Subcutaneous abdominal adipose tissue (tissue), 5 donors: ENCODE data around the gene NXN.
"Not testable (repeated sequence)": the region's sequence is repeated elsewhere in the genome, so short reads cannot be mapped to it uniquely, and the experiment has no call there.

ENCODE experiments used
- H3K27ac ChIP-seq: one replicate; pipeline ENCODE4 v1.7.0; 2013; ENCODE audit warnings: low read depth, mild to moderate bottlenecking, inconsistent platforms, low read length, moderate library complexity
- H3K27me3 ChIP-seq, 5 donors: one replicate each; pipeline ENCODE4 v1.7.0; 2013; ENCODE audit warnings: low read length in 5 of 5, inconsistent platforms in 1 of 5; ENCODE audit not compliant: control insufficient read depth in 5 of 5, insufficient read depth in 4 of 5
- H3K36me3 ChIP-seq, 5 donors: one replicate each; pipeline ENCODE4 v1.7.0; 2013; ENCODE audit warnings: low read length in 5 of 5; ENCODE audit not compliant: control insufficient read depth in 5 of 5, insufficient read depth in 5 of 5
- H3K4me1 ChIP-seq, 5 donors: one replicate each; pipeline ENCODE4 v1.7.0; 2013; ENCODE audit warnings: low read length in 5 of 5, mild to moderate bottlenecking in 3 of 5, moderate library complexity in 1 of 5; ENCODE audit not compliant: control insufficient read depth in 5 of 5, insufficient read depth in 5 of 5
- H3K4me3 ChIP-seq, 5 donors: one replicate each; pipeline ENCODE4 v1.7.0; 2013; ENCODE audit warnings: low read length in 5 of 5, low read depth in 1 of 5
- H3K9ac ChIP-seq, 5 donors: one replicate each; pipeline ENCODE4 v1.7.0; 2013; ENCODE audit warnings: low read length in 5 of 5, mild to moderate bottlenecking in 4 of 5, moderate library complexity in 3 of 5
- H3K9me3 ChIP-seq, 5 donors: one replicate each; pipeline ENCODE4 v1.7.0; 2013; ENCODE audit warnings: low read length in 5 of 5; ENCODE audit not compliant: control insufficient read depth in 5 of 5
- donor health status: healthy.
- donor health status: healthy.
- donor health status: healthy.
- donor health status: healthy.
- donor health status: healthy.

The NXN gene

DNA sequence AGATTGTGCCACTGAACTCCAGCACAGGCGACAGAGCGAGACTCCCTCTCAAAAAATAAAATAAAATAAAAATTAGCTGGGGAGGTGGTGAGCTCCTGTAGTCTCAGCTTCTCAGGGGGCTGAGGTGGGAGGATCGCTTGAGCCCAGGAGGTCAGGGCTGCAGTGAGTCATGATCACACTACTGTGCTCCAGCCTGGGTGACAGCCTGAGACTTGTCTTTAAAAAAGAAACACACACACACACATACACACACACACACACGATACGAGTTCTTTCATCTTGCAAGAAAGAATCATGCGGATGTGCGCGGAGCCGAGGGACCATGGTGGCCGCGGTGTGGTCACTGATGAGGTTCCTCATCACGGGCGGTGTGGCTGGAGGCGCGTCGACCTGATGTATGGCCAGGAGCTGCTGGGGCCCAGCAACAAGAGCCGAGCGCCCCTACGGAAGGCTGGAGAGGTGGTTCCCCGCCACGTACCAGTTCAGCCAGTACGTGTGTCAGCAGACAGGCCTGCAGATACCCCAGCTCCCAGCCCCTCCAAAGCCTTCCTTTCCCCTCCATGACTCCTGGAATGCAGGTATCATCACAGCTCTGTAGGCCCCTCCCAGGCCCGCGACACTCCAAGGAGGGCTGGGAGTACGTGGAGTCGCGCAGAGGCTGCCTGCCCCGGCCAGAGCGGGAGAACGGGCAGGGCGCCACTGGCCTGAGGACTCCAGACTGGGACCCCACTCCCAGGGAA, 20.7 kb downstream of the NXN start:
- Histone ChIP-seq H3K27ac (no peak overlapping the region), H3K4me1 (peaks cover 0 to 5% (median 0%) of the 10 kb centered on the region in 5 donors), H3K4me3 (no peak overlapping the region), H3K27me3 (no peaks in the 10 kb centered on the region), H3K9ac (no peak overlapping the region), H3K9me3 (no peaks in the 10 kb centered on the region), H3K36me3 (no peaks in the 10 kb centered on the region)

DNA sequence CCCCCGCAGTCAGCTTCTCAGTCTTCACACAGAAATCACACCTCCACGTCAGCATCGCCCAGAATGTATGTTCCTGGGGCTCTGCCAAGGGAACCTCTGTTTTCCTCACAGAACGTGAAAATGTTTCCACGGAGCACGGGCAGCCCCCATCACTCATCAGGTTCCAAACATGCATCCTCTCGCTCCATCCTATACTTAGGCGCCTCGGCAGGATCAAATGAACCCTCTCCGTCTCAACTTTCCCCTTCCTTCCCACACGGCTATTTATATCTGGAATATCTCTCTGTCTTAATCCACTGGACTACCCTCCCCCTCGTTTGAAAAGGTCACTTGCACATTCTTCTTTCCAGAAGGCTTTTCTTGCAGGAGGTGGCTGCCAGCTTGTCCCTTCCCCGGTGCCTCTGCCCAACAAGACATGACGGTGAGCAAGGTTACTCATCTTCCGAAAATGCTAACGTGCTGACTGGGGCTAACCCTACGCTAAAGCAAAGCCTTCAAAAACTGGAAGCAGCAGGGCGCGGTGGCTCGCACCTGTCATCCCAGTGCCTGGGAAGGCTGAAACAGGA, 21.6 kb downstream of the NXN start:
- Histone ChIP-seq H3K27me3 (no peaks in the 10 kb centered on the region), H3K4me1 (peaks cover 0 to 5% (median 0%) of the 10 kb centered on the region in 5 donors), H3K4me3 (no peak overlapping the region), H3K9ac (no peak overlapping the region), H3K27ac (no peak overlapping the region), H3K36me3 (no peaks in the 10 kb centered on the region), H3K9me3 (no peaks in the 10 kb centered on the region)

DNA sequence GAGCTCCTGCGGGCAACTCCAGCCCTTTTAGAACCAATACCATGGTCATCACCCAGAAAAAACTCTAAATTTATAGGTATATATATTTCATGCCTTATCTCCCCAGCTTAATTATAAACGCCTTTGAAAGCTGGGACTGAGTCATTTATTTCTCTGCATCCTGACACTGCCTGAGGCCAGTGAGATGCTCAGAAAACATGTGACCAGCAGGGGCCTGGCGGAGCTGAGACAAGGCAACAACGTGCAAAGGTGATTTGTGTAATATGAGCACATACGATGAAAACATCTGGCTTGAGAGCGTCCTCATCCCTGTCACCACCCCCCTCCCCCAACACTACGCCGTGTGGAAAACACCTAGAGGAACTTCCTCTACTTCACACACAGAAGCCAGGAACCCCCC, 22.7 kb downstream of the NXN start:
- Histone ChIP-seq H3K27ac (no peak overlapping the region), H3K4me3 (no peak overlapping the region), H3K36me3 (no peaks in the 10 kb centered on the region), H3K27me3 (peaks cover 0 to 1% (median 0%) of the 10 kb centered on the region in 5 donors), H3K4me1 (peaks cover 0 to 6% (median under 1%) of the 10 kb centered on the region in 5 donors), H3K9me3 (no peaks in the 10 kb centered on the region), H3K9ac (no peak overlapping the region)

GRCh38 chr17:954431-955164, 25.0 kb downstream of the NXN start:
- no peak overlapping the region for H3K27ac ChIP-seq
- no peak overlapping the region for H3K4me3 ChIP-seq
- no peak overlapping the region for H3K9ac ChIP-seq
- peaks cover 0 to 5% (median 0%) of the 10 kb centered on the region in 5 donors for H3K27me3 ChIP-seq
- H3K9me3 ChIP-seq, result no peaks in the 10 kb centered on the region
- H3K4me1 ChIP-seq, result peaks cover 0 to 11% (median 4%) of the 10 kb centered on the region in 5 donors
- no peaks in the 10 kb centered on the region for H3K36me3 ChIP-seq

DNA sequence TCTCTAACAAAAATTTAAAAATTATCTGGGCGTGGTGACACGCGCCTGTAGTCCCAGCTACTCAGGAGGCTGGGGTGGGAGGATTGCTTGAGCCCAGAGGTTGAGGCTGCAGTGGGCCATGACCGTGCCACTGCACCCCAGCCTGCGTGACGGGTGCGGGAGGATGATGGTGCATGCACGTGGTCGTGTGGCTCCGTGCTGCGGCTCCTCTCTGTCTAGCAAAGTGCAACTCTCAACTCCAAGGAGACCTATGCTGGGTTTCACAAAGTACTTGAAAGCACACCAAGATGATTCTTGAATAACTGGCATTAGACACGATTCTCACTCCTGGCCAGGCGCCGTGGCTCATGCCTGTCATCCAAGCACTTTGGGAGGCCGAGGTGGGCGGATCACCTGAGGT, 25.8 kb downstream of the NXN start:
- H3K27ac ChIP-seq, result no peak overlapping the region
- no peaks in the 10 kb centered on the region for H3K36me3 ChIP-seq
- peaks cover 0 to 11% (median 4%) of the 10 kb centered on the region in 5 donors for H3K4me1 ChIP-seq
- no peak overlapping the region for H3K9ac ChIP-seq
- no peak overlapping the region for H3K4me3 ChIP-seq
- peaks cover 0 to 5% (median 0%) of the 10 kb centered on the region in 5 donors for H3K27me3 ChIP-seq
- H3K9me3 ChIP-seq, result no peaks in the 10 kb centered on the region

DNA sequence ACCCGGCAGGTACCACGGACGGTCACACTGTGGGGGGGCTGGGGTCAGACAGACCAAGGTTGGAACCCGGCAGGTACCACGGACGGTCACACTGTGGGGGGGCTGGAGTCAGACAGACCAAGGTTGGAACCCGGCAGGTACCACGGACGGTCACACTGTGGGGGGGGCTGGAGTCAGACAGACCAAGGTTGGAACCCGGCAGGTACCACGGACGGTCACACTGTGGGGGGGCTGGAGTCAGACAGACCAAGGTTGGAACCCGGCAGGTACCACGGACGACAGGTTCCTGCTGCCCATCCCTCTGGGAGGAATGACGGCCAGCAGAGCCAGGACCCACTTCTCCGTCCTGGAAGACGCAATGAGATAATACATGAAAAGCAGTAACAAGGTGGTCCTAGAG, 27.0 kb downstream of the NXN start:
- not testable (repeated sequence) for H3K27me3 ChIP-seq, H3K9ac ChIP-seq, H3K36me3 ChIP-seq, H3K4me3 ChIP-seq, H3K27ac ChIP-seq, H3K9me3 ChIP-seq
- peaks cover 0 to 11% (median 4%) of the 10 kb centered on the region in 5 donors for H3K4me1 ChIP-seq

DNA sequence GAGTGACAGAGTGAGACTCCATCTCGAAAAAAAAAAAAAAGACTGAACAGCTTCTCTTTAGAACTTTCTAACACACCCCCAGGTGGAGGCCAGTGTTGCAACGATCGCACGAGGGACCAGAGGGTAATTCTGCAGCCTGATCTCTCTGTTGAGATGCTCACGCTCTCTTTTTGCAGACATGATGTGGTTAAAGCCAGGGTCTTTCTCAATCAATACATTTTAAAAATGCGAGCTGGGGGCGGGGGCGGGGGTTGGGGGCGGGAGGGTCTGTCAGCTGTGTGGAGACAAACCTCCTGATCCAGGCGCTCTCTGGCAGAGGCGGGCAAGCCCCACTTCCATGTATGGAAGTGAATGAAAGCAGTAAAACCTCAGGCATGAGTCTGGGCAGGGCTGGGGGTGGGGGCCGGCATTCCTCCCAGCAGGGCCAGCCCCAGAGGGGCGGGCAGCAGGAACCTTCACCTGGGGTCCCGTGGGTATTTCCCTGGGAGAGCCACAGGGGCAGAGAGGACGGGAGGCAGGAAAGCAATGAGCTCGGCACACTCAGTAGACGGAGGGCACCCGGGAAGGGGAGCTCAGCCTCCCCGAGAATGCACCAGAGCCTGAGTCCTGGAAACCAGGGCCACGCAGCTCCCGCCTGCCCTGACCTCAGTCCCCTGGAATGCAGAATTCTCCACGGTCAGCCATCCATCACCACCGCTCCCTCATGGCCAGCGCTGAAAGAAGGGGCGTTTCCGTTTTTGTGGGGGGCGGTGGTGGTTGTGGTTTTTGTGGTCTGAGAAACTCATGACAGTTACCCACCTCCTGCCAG, 28.0 kb downstream of the NXN start:
- Histone ChIP-seq H3K4me1 (peaks cover 0 to 11% (median 4%) of the 10 kb centered on the region in 5 donors), H3K36me3 (peaks cover 0 to 3% (median 0%) of the 10 kb centered on the region in 5 donors), H3K27ac (no peak overlapping the region), H3K4me3 (no peak overlapping the region), H3K9me3 (no peaks in the 10 kb centered on the region), H3K27me3 (peaks cover 0 to 5% (median 0%) of the 10 kb centered on the region in 5 donors), H3K9ac (no peak overlapping the region)

DNA sequence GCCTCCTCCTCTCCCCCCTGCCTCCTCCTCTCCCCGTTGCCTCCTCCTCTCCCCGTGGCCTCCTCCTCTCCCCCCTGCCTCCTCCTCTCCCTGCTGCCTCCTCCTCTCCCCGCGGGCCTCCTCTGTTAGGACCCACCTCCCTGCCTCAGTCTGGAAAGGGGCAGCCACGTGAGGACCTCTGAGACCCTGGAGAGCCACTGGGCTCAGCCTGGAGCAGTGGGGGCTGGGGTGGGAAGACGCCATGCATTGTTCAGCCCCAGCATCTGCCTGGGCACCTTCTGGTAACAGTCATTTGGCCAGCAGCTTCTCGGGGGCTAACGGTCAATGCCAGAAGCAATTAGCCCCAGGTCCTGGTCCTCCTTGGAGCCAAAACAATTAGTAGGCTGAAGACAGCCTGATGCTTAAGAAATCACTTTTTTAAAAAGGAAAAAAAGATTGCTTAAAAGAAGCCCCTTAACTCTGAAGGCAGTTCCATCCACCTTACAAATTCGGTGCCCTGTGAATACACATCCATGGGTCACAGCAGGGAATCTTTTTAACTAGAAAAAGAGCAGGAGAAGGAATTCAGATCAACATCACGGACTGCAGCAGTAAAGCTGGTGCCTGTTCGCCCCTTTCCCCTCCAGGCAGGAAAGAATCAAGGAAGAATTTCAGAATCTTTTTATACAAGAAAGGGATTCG, 29.8 kb downstream of the NXN start:
- Histone ChIP-seq H3K9me3 (no peaks in the 10 kb centered on the region), H3K9ac (no peak overlapping the region), H3K27ac (no peak overlapping the region), H3K36me3 (peaks cover 0 to 3% (median 0%) of the 10 kb centered on the region in 5 donors), H3K27me3 (peaks cover 0 to 5% (median 0%) of the 10 kb centered on the region in 5 donors), H3K4me3 (no peak overlapping the region), H3K4me1 (peaks cover 0 to 11% (median 4%) of the 10 kb centered on the region in 5 donors)

DNA sequence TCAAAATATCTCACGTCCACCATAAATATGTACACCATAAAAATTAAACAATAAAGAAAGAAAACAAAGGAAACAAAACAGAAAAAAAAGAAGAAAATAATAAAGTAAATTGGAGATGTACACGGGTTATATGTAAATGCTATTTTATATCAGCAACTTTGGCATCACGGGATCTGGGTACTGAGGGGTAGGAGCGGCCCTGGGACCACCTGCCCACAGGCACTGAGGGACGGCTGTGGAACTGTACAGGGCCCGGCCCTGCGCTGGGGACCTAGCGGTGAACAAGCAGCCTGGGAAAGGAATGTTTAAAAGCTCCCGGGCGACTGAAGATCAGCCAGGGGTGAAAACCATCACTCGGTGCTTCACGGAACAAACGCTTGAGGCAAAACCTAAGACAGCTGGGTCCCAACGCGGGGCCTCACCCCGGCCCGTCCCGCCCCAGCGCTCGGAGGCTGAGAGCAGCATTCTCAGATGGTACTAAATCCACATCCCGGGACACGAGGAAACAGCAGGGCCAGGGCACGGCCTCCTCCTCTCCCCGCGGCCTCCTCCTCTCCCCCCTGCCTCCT, 31.2 kb downstream of the NXN start:
- Histone ChIP-seq H3K9ac (no peak overlapping the region), H3K4me3 (no peak overlapping the region), H3K36me3 (peaks cover 0 to 3% (median 0%) of the 10 kb centered on the region in 5 donors), H3K27ac (no peak overlapping the region), H3K9me3 (no peaks in the 10 kb centered on the region), H3K4me1 (peaks cover 0 to 8% (median 4%) of the 10 kb centered on the region in 5 donors), H3K27me3 (peaks cover 0 to 5% (median 0%) of the 10 kb centered on the region in 5 donors)
